Breast epithelium (tissue), 4 donors: ENCODE results near the gene MITF. TPM values are rescaled to one million over a fixed set of nuclear protein-coding genes. Genes with fewer than 3 reads are reported as not detected.

Experiments used
- DNase-seq, 2 donors: peaks; one replicate each; pipeline ENCODE4 v3.0.0-alpha.2; 2019; ENCODE audit warnings: low spot score in 2 of 2
- H3K27ac ChIP-seq, 2 donors: fragments of 200-600 bp; sonication (generic) in 1 of 2; one replicate each; pipeline ENCODE4 v1.5.1; 2016 to 2019; ENCODE audit warnings: mild to moderate bottlenecking in 1 of 2
- H3K27me3 ChIP-seq, 2 donors: fragments of 200-600 bp; sonication (generic) in 1 of 2; one replicate each; pipeline versions ENCODE4 v1.5.1 to v1.6.0; 2017 to 2019; ENCODE audit warnings: control low read depth in 1 of 2, mild to moderate bottlenecking in 1 of 2
- H3K36me3 ChIP-seq: fragments of 200-600 bp; one replicate; pipeline ENCODE4 v1.5.1; 2019
- H3K4me1 ChIP-seq, 2 donors: fragments of 200-600 bp; sonication (generic); one replicate each; pipeline ENCODE4 v1.5.1; 2016 to 2019; ENCODE audit warnings: control low read depth in 1 of 2
- H3K4me3 ChIP-seq, 3 donors: fragments of 200-600 bp; sonication (generic); 1 replicate in 2 of 3; 2 replicates in 1 of 3; pipeline ENCODE4 v1.5.1; 2016 to 2019; ENCODE audit warnings: mild to moderate bottlenecking in 3 of 3, moderate library complexity in 2 of 3
- H3K9me3 ChIP-seq, 2 donors: fragments of 200-600 bp; sonication (generic) in 1 of 2; one replicate each; pipeline ENCODE4 v1.5.1; 2016 to 2019; ENCODE audit warnings: control low read depth in 1 of 2
- POLR2A ChIP-seq: fragments of 450-650 bp; IDR thresholded peaks from one replicate; pipeline ENCODE4 v1.6.1; 2016; ENCODE audit warnings: antibody characterized with exemption, mild to moderate bottlenecking, moderate library complexity
- POLR2AphosphoS5 ChIP-seq, 3 donors: sonication (generic); formaldehyde crosslinking; IDR thresholded peaks; one replicate each; pipeline ENCODE4 v1.6.1; 2017; ENCODE audit warnings: antibody characterized with exemption in 3 of 3
- intact Hi-C: fragments of 100-400 bp; cut with DNase I; formaldehyde crosslinking; loops from one replicate; pipeline ENCODE4 v1.15.1; 2023; ENCODE audit warnings: low total_unique reads
- total RNA-seq, 3 donors: library from RNA; depleted of rRNA; stranded (reverse); fragments of >200 nt; gene quantifications; one replicate each; pipeline ENCODE4 v1.1.0, GENCODE V29; 2016
- TF ChIP-seq, protein P1 (sequence below), 3 donors: fragments of 450-650 bp; IDR thresholded peaks; one replicate each; pipeline ENCODE4 v1.5.1; 2016 to 2017; ENCODE audit warnings: antibody characterized with exemption in 3 of 3, mild to moderate bottlenecking in 3 of 3, moderate library complexity in 3 of 3

MITF gene
- total RNA-seq, 3 donors from 2014 or later = 23.3 to 45.8 (median 25.6) TPM

- Histone ChIP-seq H3K4me1 (peaks cover 0 to 4% of the 10 kb centered on the region in 2 donors), H3K4me3 (no peak overlapping the region), H3K27me3 (no peaks in the 10 kb centered on the region), H3K36me3 (no peaks in the 10 kb centered on the region), H3K27ac (no peak overlapping the region), H3K9me3 (peaks cover 15 to 16% of the 10 kb centered on the region in 2 donors)
- intact Hi-C loops = no loop called here
- DNase-seq = no peak
- no peak for TF ChIP-seq POLR2A
- TF ChIP-seq, protein P1, sequence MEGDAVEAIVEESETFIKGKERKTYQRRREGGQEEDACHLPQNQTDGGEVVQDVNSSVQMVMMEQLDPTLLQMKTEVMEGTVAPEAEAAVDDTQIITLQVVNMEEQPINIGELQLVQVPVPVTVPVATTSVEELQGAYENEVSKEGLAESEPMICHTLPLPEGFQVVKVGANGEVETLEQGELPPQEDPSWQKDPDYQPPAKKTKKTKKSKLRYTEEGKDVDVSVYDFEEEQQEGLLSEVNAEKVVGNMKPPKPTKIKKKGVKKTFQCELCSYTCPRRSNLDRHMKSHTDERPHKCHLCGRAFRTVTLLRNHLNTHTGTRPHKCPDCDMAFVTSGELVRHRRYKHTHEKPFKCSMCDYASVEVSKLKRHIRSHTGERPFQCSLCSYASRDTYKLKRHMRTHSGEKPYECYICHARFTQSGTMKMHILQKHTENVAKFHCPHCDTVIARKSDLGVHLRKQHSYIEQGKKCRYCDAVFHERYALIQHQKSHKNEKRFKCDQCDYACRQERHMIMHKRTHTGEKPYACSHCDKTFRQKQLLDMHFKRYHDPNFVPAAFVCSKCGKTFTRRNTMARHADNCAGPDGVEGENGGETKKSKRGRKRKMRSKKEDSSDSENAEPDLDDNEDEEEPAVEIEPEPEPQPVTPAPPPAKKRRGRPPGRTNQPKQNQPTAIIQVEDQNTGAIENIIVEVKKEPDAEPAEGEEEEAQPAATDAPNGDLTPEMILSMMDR (IDR thresholded peaks at IDR 0.05) = no peak
- no peak for TF ChIP-seq POLR2AphosphoS5 (IDR thresholded peaks at IDR 0.05)
Observed at GRCh38 chr3:69976021-69976420, 236.8 kb downstream of the MITF start.

- Histone ChIP-seq H3K4me1 (no peaks in the 10 kb centered on the region), H3K27me3 (no peaks in the 10 kb centered on the region), H3K36me3 (no peaks in the 10 kb centered on the region), H3K27ac (no peak overlapping the region), H3K4me3 (no peak overlapping the region), H3K9me3 (peaks cover 2 to 8% of the 10 kb centered on the region in 2 donors)
- intact Hi-C loops = no loop called here
- no peak for DNase-seq
- TF ChIP-seq POLR2AphosphoS5 (IDR thresholded peaks at IDR 0.05) = no peak
- TF ChIP-seq, protein P1 (IDR thresholded peaks at IDR 0.05) = no peak
- no peak for TF ChIP-seq POLR2A
Observed at GRCh38 chr3:69983546-69984265, 244.4 kb downstream of the MITF start.

GRCh38 chr3:69985266-69985665 lies 246.0 kb downstream of the MITF start:
- Histone ChIP-seq H3K9me3 (no peaks in the 10 kb centered on the region), H3K4me1 (no peaks in the 10 kb centered on the region), H3K4me3 (no peak overlapping the region), H3K27ac (no peak overlapping the region), H3K27me3 (no peaks in the 10 kb centered on the region), H3K36me3 (no peaks in the 10 kb centered on the region)
- intact Hi-C loops = no loop called here
- DNase-seq = no peak
- TF ChIP-seq POLR2A (no peak), POLR2AphosphoS5 (IDR thresholded peaks at IDR 0.05) (no peak)
- TF ChIP-seq, protein P1 (IDR thresholded peaks at IDR 0.05) = no peak

DNA sequence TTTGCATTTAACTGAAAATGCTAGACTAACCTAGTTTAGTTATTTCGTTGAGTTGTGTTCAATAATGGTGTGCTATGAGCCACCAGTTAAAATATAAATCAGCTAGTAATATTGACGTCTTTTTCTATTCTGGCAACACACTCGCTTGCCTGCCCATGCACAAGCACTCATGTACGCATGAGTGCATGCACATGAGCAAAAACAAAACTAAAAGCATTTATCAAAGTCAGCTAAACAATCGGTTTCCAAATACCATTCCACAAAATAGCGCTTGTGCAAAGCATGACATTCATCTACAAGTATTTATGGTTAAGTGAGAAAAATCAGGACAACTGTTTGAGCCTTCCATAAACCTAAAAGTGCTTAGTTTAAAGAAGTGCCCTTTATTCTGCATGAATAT lies 247.2 kb downstream of the MITF start:
- Histone ChIP-seq H3K4me1 (no peaks in the 10 kb centered on the region), H3K4me3 (no peak overlapping the region), H3K27ac (no peak overlapping the region), H3K27me3 (no peaks in the 10 kb centered on the region), H3K36me3 (no peaks in the 10 kb centered on the region), H3K9me3 (no peaks in the 10 kb centered on the region)
- no peak for DNase-seq
- TF ChIP-seq, protein P1 (IDR thresholded peaks at IDR 0.05) = no peak
- TF ChIP-seq POLR2A (no peak), POLR2AphosphoS5 (IDR thresholded peaks at IDR 0.05) (no peak)
- intact Hi-C loops = no loop called here

DNA sequence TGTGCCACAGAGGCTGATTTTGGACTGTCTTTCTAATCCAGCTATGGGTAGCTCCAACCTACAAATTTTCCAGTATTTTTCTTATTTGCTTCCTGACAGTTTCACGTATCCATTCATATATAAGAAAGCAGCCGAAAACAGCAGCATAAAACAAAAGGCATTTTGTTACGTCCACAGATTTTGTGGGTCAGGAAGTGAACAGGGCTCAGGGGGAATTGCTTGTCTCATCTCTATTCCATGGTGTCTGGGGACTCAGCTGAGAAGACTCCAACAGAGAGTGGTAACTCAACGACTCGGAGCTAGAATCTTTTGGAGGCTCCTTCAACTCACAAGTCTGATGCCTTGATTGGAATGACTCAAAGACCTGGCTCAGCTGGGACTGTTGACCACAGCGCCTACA lies 248.6 kb downstream of the MITF start:
- intact Hi-C loops = no loop called here
- no peak for DNase-seq
- H3K4me3 ChIP-seq = no peak overlapping the region
- H3K27ac ChIP-seq = no peak overlapping the region
- no peaks in the 10 kb centered on the region for H3K27me3 ChIP-seq
- no peaks in the 10 kb centered on the region for H3K36me3 ChIP-seq
- TF ChIP-seq POLR2A (no peak), POLR2AphosphoS5 (IDR thresholded peaks at IDR 0.05) (no peak)
- TF ChIP-seq, protein P1 (IDR thresholded peaks at IDR 0.05) = no peak
- H3K4me1 ChIP-seq = no peaks in the 10 kb centered on the region
- no peaks in the 10 kb centered on the region for H3K9me3 ChIP-seq
